HepG2 (cell line): ENCODE data around the gene RPLP2. TPM values are rescaled to one million over a fixed set of nuclear protein-coding genes. Genes with fewer than 3 reads are reported as not detected.
A peak's percentile ranks its signal among the peaks of the same experiment; 100 is the strongest.

Experiments
- ARNT2 ChIP-seq: sonication (generic); formaldehyde crosslinking; IDR thresholded peaks from 2 replicates; pipeline ENCODE4 v1.8.0; 2022; ENCODE audit warnings: mild to moderate bottlenecking, low read depth, missing genetic modification reagents, moderate library complexity
- ASH2L ChIP-seq: fragments of 300-600, 200-600 bp; sonication (generic); IDR thresholded peaks from 2 replicates; pipeline ENCODE4 v1.7.0; 2017; ENCODE audit warnings: low read depth, mild to moderate bottlenecking, moderate library complexity, mixed read lengths, low read length; ENCODE audit not compliant: insufficient read length
- BRCA1 ChIP-seq: sonication (generic); formaldehyde crosslinking; IDR thresholded peaks from 2 replicates; pipeline ENCODE4 v1.4.0; 2020; ENCODE audit warnings: missing genetic modification reagents
- CHD4 ChIP-seq: fragments of 200-600 bp; sonication (generic); IDR thresholded peaks from 2 replicates; pipeline ENCODE4 v1.7.0; 2017; ENCODE audit warnings: mild to moderate bottlenecking, low read length, borderline replicate concordance
- GATA4 ChIP-seq: sonication (generic); IDR thresholded peaks from 2 replicates; pipeline ENCODE4 v1.6.1; 2016; ENCODE audit warnings: antibody characterized with exemption, low read depth, borderline replicate concordance
- GFI1 ChIP-seq: sonication (generic); formaldehyde crosslinking; IDR thresholded peaks from 2 replicates; pipeline ENCODE4 v1.5.0; 2020; ENCODE audit warnings: missing genetic modification reagents, mild to moderate bottlenecking, borderline replicate concordance
- GLMP ChIP-seq: sonication (generic); formaldehyde crosslinking; IDR thresholded peaks from 2 replicates; pipeline ENCODE4 v1.9.0; 2021; ENCODE audit warnings: missing genetic modification reagents, mild to moderate bottlenecking, borderline replicate concordance
- KLF6 ChIP-seq: IDR thresholded peaks from 2 replicates; pipeline ENCODE4 v1.8.0; 2016; ENCODE audit warnings: missing biosample characterization, missing genetic modification reagents
- MXI1 ChIP-seq: IDR thresholded peaks from 3 replicates; pipeline ENCODE4 v1.6.1; 2012; ENCODE audit warnings: low read depth, low read length, inconsistent platforms, borderline replicate concordance
- MYNN ChIP-seq: sonication (generic); formaldehyde crosslinking; IDR thresholded peaks from 2 replicates; pipeline ENCODE4 v1.4.0; 2020; ENCODE audit warnings: mild to moderate bottlenecking, low read depth, missing genetic modification reagents
- PITX1 ChIP-seq: sonication (generic); formaldehyde crosslinking; IDR thresholded peaks from 2 replicates; pipeline ENCODE4 v1.5.1; 2020; ENCODE audit warnings: mild to moderate bottlenecking, missing genetic modification reagents
- POLR2AphosphoS5 ChIP-seq: IDR thresholded peaks from 2 replicates; pipeline ENCODE4 v1.6.1; 2012; ENCODE audit warnings: low read depth, low read length
- SP4 ChIP-seq: sonication (generic); formaldehyde crosslinking; IDR thresholded peaks from 2 replicates; pipeline ENCODE4 v1.8.1; 2023; ENCODE audit warnings: mild to moderate bottlenecking, missing genetic modification reagents
- SRSF9 ChIP-seq: fragments of 200-400 bp; formaldehyde crosslinking; IDR thresholded peaks from 2 replicates; pipeline ENCODE4 v1.6.1; 2018; ENCODE audit warnings: borderline replicate concordance, mild to moderate bottlenecking, low read depth, low read length; ENCODE audit not compliant: insufficient read depth, poor library complexity, severe bottlenecking
- TBX3 ChIP-seq: fragments of 450-650 bp; IDR thresholded peaks from 2 replicates; pipeline ENCODE4 v1.6.1; 2017; ENCODE audit warnings: antibody characterized with exemption, mild to moderate bottlenecking, inconsistent platforms, borderline replicate concordance
- XRCC5 ChIP-seq: fragments of 200-400 bp; formaldehyde crosslinking; optimal IDR thresholded peaks from 2 replicates; pipeline ENCODE3; 2017; ENCODE audit warnings: mild to moderate bottlenecking, low read length
- ZNF232 ChIP-seq: sonication (generic); formaldehyde crosslinking; IDR thresholded peaks from 2 replicates; pipeline ENCODE4 v1.4.0; 2020; ENCODE audit warnings: missing genetic modification reagents, borderline replicate concordance
- ZNF24 ChIP-seq: fragments of 450-650 bp; IDR thresholded peaks from 2 replicates; pipeline ENCODE4 v1.6.1; 2017; ENCODE audit warnings: antibody characterized with exemption, mild to moderate bottlenecking
- ZNF430 ChIP-seq: sonication (generic); formaldehyde crosslinking; IDR thresholded peaks from 2 replicates; pipeline ENCODE4 v1.9.0; 2021; ENCODE audit warnings: mild to moderate bottlenecking, missing genetic modification reagents
- ZNF724P ChIP-seq: sonication (generic); formaldehyde crosslinking; IDR thresholded peaks from 2 replicates; pipeline ENCODE4 v1.8.0; 2022; ENCODE audit warnings: missing genetic modification reagents, borderline replicate concordance
- ZNF772 ChIP-seq: sonication (generic); formaldehyde crosslinking; IDR thresholded peaks from 2 replicates; pipeline ENCODE4 v1.5.0; 2020; ENCODE audit warnings: mild to moderate bottlenecking, missing genetic modification reagents
- polyA plus RNA-seq, 8 experiments: library from polyadenylated mRNA; depleted of rRNA in 3 of 8; stranded (reverse) in 7 of 8; unstranded in 1 of 8; fragments of >200 nt; fragmentation: Illumina TruSeq in 4 of 8; extraction: Trizol in 4 of 8; gene quantifications; 2 replicates each; pipeline versions ENCODE4 v1.2.1 to v1.2.3, GENCODE V29; 2011 to 2016; ENCODE audit warnings: low read depth in 4 of 8, missing spikeins in 1 of 8, mixed read lengths in 1 of 8; ENCODE audit not compliant: insufficient read depth in 1 of 8
- total RNA-seq, 5 experiments: library from RNA; depleted of rRNA; stranded (reverse); fragments of >200 nt; fragmentation: Illumina TruSeq; extraction: Trizol; gene quantifications; 2 replicates each; pipeline ENCODE4 v1.2.3, GENCODE V29; 2016; ENCODE audit warnings: low read depth in 1 of 5
- TF ChIP-seq, protein P1 (sequence below): sonication (generic); formaldehyde crosslinking; IDR thresholded peaks from 2 replicates; pipeline ENCODE4 v1.4.0; 2020; ENCODE audit warnings: missing genetic modification reagents
- TF ChIP-seq, protein P2 (sequence below): sonication (generic); formaldehyde crosslinking; IDR thresholded peaks from 2 replicates; pipeline ENCODE4 v1.5.1; 2020; ENCODE audit warnings: mild to moderate bottlenecking, missing genetic modification reagents, moderate library complexity
- TF ChIP-seq, protein P3 (sequence below): sonication (generic); formaldehyde crosslinking; IDR thresholded peaks from 2 replicates; pipeline ENCODE4 v1.8.0; 2022; ENCODE audit warnings: mild to moderate bottlenecking, missing genetic modification reagents, borderline replicate concordance

Gene RPLP2
- total and polyA plus RNA-seq, 2 of the 13 experiments (the other 11 are each of a cell fraction or from before 2014, with no cell fraction given) = 978 to 2,106 TPM

GRCh38 chr11:842370-843002 lies 32.7 kb downstream of the RPLP2 start, which contains the start of the genes POLR2L and TSPAN4 (continued):
- TF ChIP-seq, protein P1, sequence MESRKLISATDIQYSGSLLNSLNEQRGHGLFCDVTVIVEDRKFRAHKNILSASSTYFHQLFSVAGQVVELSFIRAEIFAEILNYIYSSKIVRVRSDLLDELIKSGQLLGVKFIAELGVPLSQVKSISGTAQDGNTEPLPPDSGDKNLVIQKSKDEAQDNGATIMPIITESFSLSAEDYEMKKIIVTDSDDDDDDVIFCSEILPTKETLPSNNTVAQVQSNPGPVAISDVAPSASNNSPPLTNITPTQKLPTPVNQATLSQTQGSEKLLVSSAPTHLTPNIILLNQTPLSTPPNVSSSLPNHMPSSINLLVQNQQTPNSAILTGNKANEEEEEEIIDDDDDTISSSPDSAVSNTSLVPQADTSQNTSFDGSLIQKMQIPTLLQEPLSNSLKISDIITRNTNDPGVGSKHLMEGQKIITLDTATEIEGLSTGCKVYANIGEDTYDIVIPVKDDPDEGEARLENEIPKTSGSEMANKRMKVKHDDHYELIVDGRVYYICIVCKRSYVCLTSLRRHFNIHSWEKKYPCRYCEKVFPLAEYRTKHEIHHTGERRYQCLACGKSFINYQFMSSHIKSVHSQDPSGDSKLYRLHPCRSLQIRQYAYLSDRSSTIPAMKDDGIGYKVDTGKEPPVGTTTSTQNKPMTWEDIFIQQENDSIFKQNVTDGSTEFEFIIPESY (CRISPR knock-in tag) = no peak
- TF ChIP-seq POLR2AphosphoS5 = peak; percentile 97
- peak; percentile 73; the same call in 1 of the 2 replicates for TF ChIP-seq GATA4
- TF ChIP-seq ZNF24 = peak; percentile 44; the same call in 1 of the 2 replicates
- TF ChIP-seq ZNF430 = 0 out of 2 replicates have a peak, but pooled peaks have one; percentile 17
- TF ChIP-seq ZNF232 (CRISPR knock-in tag) = peak; percentile 45; the same call in 1 of the 2 replicates
- peak; percentile 65; the same call in 1 of the 2 replicates for TF ChIP-seq KLF6
- TF ChIP-seq SRSF9 = no peak
- TF ChIP-seq, protein P2, sequence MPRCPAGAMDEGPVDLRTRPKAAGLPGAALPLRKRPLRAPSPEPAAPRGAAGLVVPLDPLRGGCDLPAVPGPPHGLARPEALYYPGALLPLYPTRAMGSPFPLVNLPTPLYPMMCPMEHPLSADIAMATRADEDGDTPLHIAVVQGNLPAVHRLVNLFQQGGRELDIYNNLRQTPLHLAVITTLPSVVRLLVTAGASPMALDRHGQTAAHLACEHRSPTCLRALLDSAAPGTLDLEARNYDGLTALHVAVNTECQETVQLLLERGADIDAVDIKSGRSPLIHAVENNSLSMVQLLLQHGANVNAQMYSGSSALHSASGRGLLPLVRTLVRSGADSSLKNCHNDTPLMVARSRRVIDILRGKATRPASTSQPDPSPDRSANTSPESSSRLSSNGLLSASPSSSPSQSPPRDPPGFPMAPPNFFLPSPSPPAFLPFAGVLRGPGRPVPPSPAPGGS (CRISPR knock-in tag) = peak; percentile 88; the same call in 1 of the 2 replicates
- peak; percentile 89 for TF ChIP-seq SP4 (CRISPR knock-in tag)
- no peak for TF ChIP-seq GLMP
- peak; percentile 83; the same call in 1 of the 2 replicates for TF ChIP-seq BRCA1 (CRISPR knock-in tag)
- 0 out of 2 replicates have a peak, but pooled peaks have one; percentile 8 for TF ChIP-seq PITX1 (CRISPR knock-in tag)
- TF ChIP-seq MYNN (CRISPR knock-in tag) = no peak
- peak; percentile 60; the same call in 1 of the 2 replicates for TF ChIP-seq TBX3
- TF ChIP-seq ARNT2 = peak; percentile 91
- peak; percentile 99 for TF ChIP-seq MXI1
- no peak for TF ChIP-seq CHD4
- TF ChIP-seq ASH2L = peak; percentile 91
- peak; percentile 44 for TF ChIP-seq XRCC5
- TF ChIP-seq ZNF724P (CRISPR knock-in tag) = 0 out of 2 replicates have a peak, but pooled peaks have one; percentile 18
- peak; percentile 35; the same call in 1 of the 2 replicates for TF ChIP-seq GFI1 (CRISPR knock-in tag)
- TF ChIP-seq, protein P3, sequence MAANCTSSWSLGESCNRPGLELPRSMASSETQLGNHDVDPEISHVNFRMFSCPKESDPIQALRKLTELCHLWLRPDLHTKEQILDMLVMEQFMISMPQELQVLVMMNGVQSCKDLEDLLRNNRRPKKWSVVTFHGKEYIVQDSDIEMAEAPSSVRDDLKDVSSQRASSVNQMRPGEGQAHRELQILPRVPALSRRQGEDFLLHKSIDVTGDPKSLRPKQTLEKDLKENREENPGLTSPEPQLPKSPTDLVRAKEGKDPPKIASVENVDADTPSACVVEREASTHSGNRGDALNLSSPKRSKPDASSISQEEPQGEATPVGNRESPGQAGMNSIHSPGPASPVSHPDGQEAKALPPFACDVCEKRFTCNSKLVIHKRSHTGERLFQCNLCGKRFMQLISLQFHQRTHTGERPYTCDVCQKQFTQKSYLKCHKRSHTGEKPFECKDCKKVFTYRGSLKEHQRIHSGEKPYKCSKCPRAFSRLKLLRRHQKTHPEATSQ (CRISPR knock-in tag) = peak; percentile 77; the same call in 1 of the 2 replicates
- peak; percentile 6; the same call in 1 of the 2 replicates for TF ChIP-seq ZNF772 (CRISPR knock-in tag)
